HG03432 (cell line): ENCODE results near the gene ST3GAL6.

ENCODE experiments used
- ATAC-seq: cut with Tn5 transposase; IDR thresholded peaks from one replicate; pipeline ENCODE4 v1.9.1; 2021; ENCODE audit warnings: mild to moderate bottlenecking, moderate library complexity; ENCODE audit not compliant: unreplicated experiment

The ST3GAL6 gene

GRCh38 chr3:98843266-98843959, 80.3 kb downstream of the ST3GAL6 start:
- ATAC-seq, result no peak
